Lower leg skin (tissue), 4 donors: ENCODE data around the gene ATP11C. TPM values are rescaled to one million over a fixed set of nuclear protein-coding genes. Genes with fewer than 3 reads are reported as not detected.

ENCODE experiments used
- DNase-seq, 2 donors: peaks; one replicate each; pipeline ENCODE4 v3.0.0-alpha.2; 2019; ENCODE audit warnings: low spot score in 2 of 2
- H3K4me3 ChIP-seq: fragments of 200-600 bp; sonication (generic); 2 replicates; pipeline ENCODE4 v1.5.1; 2017; ENCODE audit warnings: mild to moderate bottlenecking, low read depth; ENCODE audit not compliant: poor library complexity, severe bottlenecking
- POLR2A ChIP-seq, 2 donors: fragments of 450-650 bp; IDR thresholded peaks; one replicate each; pipeline ENCODE4 v1.6.1; 2016 to 2017; ENCODE audit warnings: antibody characterized with exemption in 2 of 2, mild to moderate bottlenecking in 1 of 2, moderate library complexity in 1 of 2
- WGBS, 2 donors: methylation state at CpG; one replicate each; pipeline ENCODE4 v1.1.5; 2018; 5-methylcytosine and 5-hydroxymethylcytosine counted together
- intact Hi-C: fragments of 100-400 bp; cut with DNase I; formaldehyde crosslinking; loops from one replicate; pipeline ENCODE4 v1.15.0; 2023; ENCODE audit warnings: low total_unique reads
- total RNA-seq, 4 donors: library from RNA; depleted of rRNA; stranded (reverse); fragments of >200 nt; gene quantifications; one replicate each; pipeline ENCODE4 v1.1.0, GENCODE V29; 2016
- TF ChIP-seq, protein P1 (sequence below), 3 donors: fragments of 450-650 bp; IDR thresholded peaks; one replicate each; pipeline ENCODE4 v1.5.1; 2016; ENCODE audit warnings: antibody characterized with exemption in 3 of 3, mild to moderate bottlenecking in 3 of 3, moderate library complexity in 2 of 3

The ATP11C gene
- total RNA-seq, 4 donors from 2014 or later, result 9.4 to 17.0 (median 13.5) TPM

DNA sequence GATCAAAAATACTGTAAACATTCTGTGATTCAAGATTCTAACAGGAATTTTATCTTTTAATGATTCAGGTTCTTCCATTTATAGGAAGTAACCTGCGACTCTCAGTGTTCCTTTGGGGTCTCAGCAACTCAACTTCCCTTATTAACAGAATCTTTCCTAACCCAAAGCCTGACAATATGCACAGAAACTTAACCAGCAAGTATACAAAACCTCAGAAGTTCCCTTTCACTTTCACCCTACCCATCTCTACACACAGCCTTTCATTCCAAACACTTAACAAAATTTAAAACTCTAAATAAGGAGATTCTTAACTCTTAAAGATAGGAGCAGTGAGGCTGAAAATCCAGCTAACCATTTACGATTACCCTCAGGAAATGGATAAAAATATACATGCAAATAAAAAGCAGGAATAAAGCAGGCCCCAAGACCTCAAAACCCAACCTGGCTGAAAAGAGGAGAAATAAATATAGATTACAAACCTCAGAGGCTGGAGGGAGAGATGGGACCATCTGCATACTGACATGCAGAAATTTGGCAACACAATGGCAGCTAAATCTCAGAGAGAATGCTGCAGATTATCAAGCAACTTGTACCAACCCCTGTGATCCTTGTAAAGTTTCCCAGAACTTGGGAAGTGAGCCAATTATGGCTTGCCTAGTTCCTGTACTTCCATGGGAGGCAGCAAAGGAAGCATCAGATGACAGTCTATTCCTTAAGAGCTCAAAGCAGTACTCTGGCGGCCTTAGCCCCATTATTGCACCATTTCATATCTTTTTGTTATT, 101.0 kb downstream of the ATP11C start:
- DNase-seq, result peak in 1 of 2 donors; percentile 15
- TF ChIP-seq, protein P1, sequence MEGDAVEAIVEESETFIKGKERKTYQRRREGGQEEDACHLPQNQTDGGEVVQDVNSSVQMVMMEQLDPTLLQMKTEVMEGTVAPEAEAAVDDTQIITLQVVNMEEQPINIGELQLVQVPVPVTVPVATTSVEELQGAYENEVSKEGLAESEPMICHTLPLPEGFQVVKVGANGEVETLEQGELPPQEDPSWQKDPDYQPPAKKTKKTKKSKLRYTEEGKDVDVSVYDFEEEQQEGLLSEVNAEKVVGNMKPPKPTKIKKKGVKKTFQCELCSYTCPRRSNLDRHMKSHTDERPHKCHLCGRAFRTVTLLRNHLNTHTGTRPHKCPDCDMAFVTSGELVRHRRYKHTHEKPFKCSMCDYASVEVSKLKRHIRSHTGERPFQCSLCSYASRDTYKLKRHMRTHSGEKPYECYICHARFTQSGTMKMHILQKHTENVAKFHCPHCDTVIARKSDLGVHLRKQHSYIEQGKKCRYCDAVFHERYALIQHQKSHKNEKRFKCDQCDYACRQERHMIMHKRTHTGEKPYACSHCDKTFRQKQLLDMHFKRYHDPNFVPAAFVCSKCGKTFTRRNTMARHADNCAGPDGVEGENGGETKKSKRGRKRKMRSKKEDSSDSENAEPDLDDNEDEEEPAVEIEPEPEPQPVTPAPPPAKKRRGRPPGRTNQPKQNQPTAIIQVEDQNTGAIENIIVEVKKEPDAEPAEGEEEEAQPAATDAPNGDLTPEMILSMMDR (IDR thresholded peaks at IDR 0.05), result no peak
- intact Hi-C loops, result no loop called here
- WGBS, 2 donors, result 40 to 57% methylated on average over 3 of the region's 3 CpGs
- no peak overlapping the region for H3K4me3 ChIP-seq

GRCh38 chrX:139831017-139831416, 101.8 kb downstream of the ATP11C start:
- no peak overlapping the region for H3K4me3 ChIP-seq
- DNase-seq, result no peak
- TF ChIP-seq, protein P1 (IDR thresholded peaks at IDR 0.05), result no peak
- TF ChIP-seq POLR2A (IDR thresholded peaks at IDR 0.05), result no peak
- intact Hi-C loops, result no loop called here

- 78 to 92% methylated on average over 1 of the region's 1 CpG for WGBS, 2 donors
- TF ChIP-seq, protein P1 (IDR thresholded peaks at IDR 0.05), result no peak
- no peak for TF ChIP-seq POLR2A (IDR thresholded peaks at IDR 0.05)
- intact Hi-C loops, result no loop called here
Measured at GRCh38 chrX:139828830-139829229, 104.0 kb downstream of the ATP11C start.

DNA sequence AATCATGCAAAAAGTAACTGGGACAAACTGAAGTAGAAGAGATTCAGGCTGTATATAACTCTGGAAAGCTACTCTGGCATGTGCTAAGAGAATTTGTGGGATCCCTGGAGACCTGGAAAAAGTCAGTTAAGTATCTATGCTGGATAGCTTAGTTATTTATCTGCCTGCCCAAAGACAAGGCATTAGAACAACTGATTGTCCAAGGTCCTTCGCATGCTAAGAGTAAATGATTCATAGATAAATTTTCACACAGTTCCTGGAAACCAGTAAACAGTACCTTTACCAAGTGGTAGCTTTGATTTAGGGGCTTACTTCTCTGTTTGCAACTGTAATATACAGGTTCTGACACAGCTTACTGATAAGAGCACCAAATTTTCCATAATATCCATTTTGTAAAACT, 104.8 kb downstream of the ATP11C start:
- TF ChIP-seq, protein P1 (IDR thresholded peaks at IDR 0.05), result no peak
- no peak for TF ChIP-seq POLR2A (IDR thresholded peaks at IDR 0.05)
- H3K4me3 ChIP-seq, result no peak overlapping the region
- no peak for DNase-seq
- intact Hi-C loops, result no loop called here
- WGBS, 2 donors, result 64 to 81% methylated on average over 1 of the region's 1 CpG

More at GRCh38 chrX:139828830-139829229, 104.0 kb downstream of the ATP11C start:
- DNase-seq, result no peak
- H3K4me3 ChIP-seq, result no peak overlapping the region

DNA sequence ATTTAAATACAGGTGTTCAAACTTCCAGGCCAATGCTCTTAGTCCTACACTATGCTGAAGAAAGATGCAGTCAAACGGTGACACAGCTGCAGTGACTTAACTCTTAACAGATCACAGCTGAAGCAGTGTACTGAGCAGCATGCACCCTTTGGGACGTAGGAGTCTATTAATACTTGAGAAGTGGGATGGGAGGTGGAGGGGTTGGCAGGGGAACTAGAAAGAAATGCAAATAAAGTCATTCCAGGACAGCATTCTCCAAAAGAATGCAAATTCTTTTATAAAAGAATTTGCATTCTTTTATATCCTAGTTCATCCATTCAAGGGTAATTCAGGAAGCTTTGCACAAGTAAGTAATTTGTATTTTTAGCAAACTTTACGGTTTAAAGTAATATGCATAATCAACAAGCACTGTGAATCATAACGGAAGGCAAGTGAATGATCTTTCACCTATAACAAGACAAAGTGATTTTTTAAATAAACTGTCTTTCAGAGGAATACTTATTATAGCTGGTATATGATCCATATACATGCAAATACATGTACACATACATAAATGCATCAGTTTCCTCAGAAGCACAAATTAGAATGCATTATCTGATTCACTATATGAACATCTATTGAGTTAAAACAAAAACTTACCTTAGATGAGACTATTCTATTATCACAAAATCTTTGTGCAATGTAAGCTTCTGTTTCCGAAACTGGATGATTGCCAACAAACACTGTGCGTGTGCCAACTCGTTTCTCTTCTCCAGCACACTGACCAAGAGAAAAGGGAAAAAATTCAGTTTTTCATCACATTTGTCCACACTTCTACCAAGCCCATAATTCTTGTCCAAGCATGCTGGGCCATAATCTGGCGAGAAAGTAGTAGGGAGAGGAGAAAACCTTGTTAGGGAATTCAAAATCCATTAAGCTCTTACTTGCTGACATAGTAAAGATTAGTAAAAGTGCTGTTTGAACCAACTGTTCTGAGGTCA, 106.5 kb downstream of the ATP11C start:
- TF ChIP-seq POLR2A (IDR thresholded peaks at IDR 0.05), result no peak
- TF ChIP-seq, protein P1 (IDR thresholded peaks at IDR 0.05), result no peak
- intact Hi-C loops, result no loop called here
- no peak for DNase-seq
- no peak overlapping the region for H3K4me3 ChIP-seq
- WGBS, 2 donors, result 38 to 42% methylated on average over 8 of the region's 8 CpGs
